ENCODE data around the gene ORC3. TPM values are rescaled to one million over a fixed set of nuclear protein-coding genes. Genes with fewer than 3 reads are reported as not detected.
A peak's percentile ranks its signal among the peaks of the same experiment; 100 is the strongest.

ORC3 gene
- total RNA-seq, result 10 to 100 TPM; 38.8 to 42.6 TPM

- ChIA-PET CTCF (interaction anchor here (1.5 kb wide), 2 partner anchors 59 to 181 kb away, joined by 3 to 4 read pairs; no protein-coding TSS in a partner anchor), POLR2A (interaction anchor here (0.5 to 0.6 kb wide), 2 partner anchors 20 to 83 kb away, joined by 3 to 4 read pairs; no protein-coding TSS in a partner anchor)
- Mint-ChIP-seq H3K36me3 (ENCODE audit: low read depth) (peaks cover 23% of the 10 kb centered on the region), H3K9me3 (ENCODE audit: low read depth) (no peaks in the 10 kb centered on the region), H3K4me1 (peaks cover 52% of the 10 kb centered on the region), H3K27ac (peak within 1 kb of the TSS; percentile 94), H3K4me3 (peak within 1 kb of the TSS; percentile 86), H3K27me3 (no peaks in the 10 kb centered on the region)
- DNase-seq (peak; percentile 98), ATAC-seq (peak; percentile 100)
- intact Hi-C loops (cut with DNase I, micrococcal nuclease), result loop anchor here (1.0 to 5.0 kb wide), 11 partner anchors 112 to 1948 kb away; partner anchors contain the start of genes AKIRIN2 (in 2 of the 2), SLC35A1 (in 2 of the 2), SMIM8 (in 2 of the 2) and RNGTT (in 1 of the 2)
Measured at GRCh38 chr6:87589693-87590416, at the start of gene ORC3, which contains the start of gene RARS2. Gene ORC3, plus strand, starts transcription at chr6:87590135. Its CDS starts 34 bp downstream, at chr6:87590169. Gene RARS2, minus strand, starts transcription at chr6:87589987. Its CDS starts 30 bp downstream, at chr6:87589957.

GRCh38 chr6:87540539-87540938 is 49.4 kb upstream of the ORC3 start:
- ChIA-PET POLR2A (no interaction called here), CTCF (no interaction called here)
- peaks cover 3% of the 10 kb centered on the region for H3K4me1 Mint-ChIP-seq
- no peak overlapping the region for H3K27ac Mint-ChIP-seq
- peaks cover 41% of the 10 kb centered on the region for H3K36me3 Mint-ChIP-seq (ENCODE audit: low read depth)
- no peak for DNase-seq
- H3K27me3 Mint-ChIP-seq, result no peaks in the 10 kb centered on the region
- H3K9me3 Mint-ChIP-seq (ENCODE audit: low read depth), result peaks cover 7% of the 10 kb centered on the region
- intact Hi-C loops (cut with DNase I, micrococcal nuclease), result no loop called here
- H3K4me3 Mint-ChIP-seq, result no peak overlapping the region
- ATAC-seq, result no peak

GRCh38 chr6:87541041-87541440 is 48.9 kb upstream of the ORC3 start:
- Mint-ChIP-seq H3K27ac (no peak overlapping the region), H3K4me3 (no peak overlapping the region)
- CTCF ChIA-PET, result no interaction called here

GRCh38 chr6:87541744-87542143 is 48.2 kb upstream of the ORC3 start:
- ChIA-PET POLR2A (no interaction called here), CTCF (interaction anchor here (1.0 kb wide), 1 partner anchor 149 kb away, joined by 4 read pairs; no protein-coding TSS in a partner anchor)
- intact Hi-C loops (cut with DNase I, micrococcal nuclease), result no loop called here
- peaks cover 7% of the 10 kb centered on the region for H3K9me3 Mint-ChIP-seq (ENCODE audit: low read depth)
- no peaks in the 10 kb centered on the region for H3K27me3 Mint-ChIP-seq
- no peak for ATAC-seq
- H3K27ac Mint-ChIP-seq, result no peak overlapping the region
- H3K4me3 Mint-ChIP-seq, result no peak overlapping the region
- H3K4me1 Mint-ChIP-seq, result peaks cover 3% of the 10 kb centered on the region
- H3K36me3 Mint-ChIP-seq (ENCODE audit: low read depth), result peaks cover 45% of the 10 kb centered on the region
- DNase-seq, result no peak

More at GRCh38 chr6:87541041-87541440, 48.9 kb upstream of the ORC3 start:
- Mint-ChIP-seq H3K9me3 (ENCODE audit: low read depth) (peaks cover 7% of the 10 kb centered on the region), H3K27me3 (no peaks in the 10 kb centered on the region), H3K36me3 (ENCODE audit: low read depth) (peaks cover 43% of the 10 kb centered on the region), H3K4me1 (peaks cover 3% of the 10 kb centered on the region)
- intact Hi-C loops (cut with DNase I, micrococcal nuclease), result no loop called here
- DNase-seq (no peak), ATAC-seq (no peak)
- POLR2A ChIA-PET, result no interaction called here

GRCh38 chr6:87543696-87544473 is 46.0 kb upstream of the ORC3 start:
- no peak overlapping the region for H3K27ac Mint-ChIP-seq
- no peaks in the 10 kb centered on the region for H3K4me1 Mint-ChIP-seq
- no peaks in the 10 kb centered on the region for H3K27me3 Mint-ChIP-seq
- no peak for DNase-seq
- no peak overlapping the region for H3K4me3 Mint-ChIP-seq
- ATAC-seq, result no peak
- peaks cover 46% of the 10 kb centered on the region for H3K36me3 Mint-ChIP-seq (ENCODE audit: low read depth)
- H3K9me3 Mint-ChIP-seq (ENCODE audit: low read depth), result peaks cover 7% of the 10 kb centered on the region
- intact Hi-C loops (cut with DNase I, micrococcal nuclease), result no loop called here
- ChIA-PET POLR2A (no interaction called here), CTCF (no interaction called here)

- Mint-ChIP-seq H3K4me3 (no peak overlapping the region), H3K36me3 (ENCODE audit: low read depth) (peaks cover 42% of the 10 kb centered on the region), H3K4me1 (no peaks in the 10 kb centered on the region), H3K9me3 (ENCODE audit: low read depth) (peaks cover 5% of the 10 kb centered on the region), H3K27ac (no peak overlapping the region), H3K27me3 (no peaks in the 10 kb centered on the region)
- intact Hi-C loops (cut with DNase I, micrococcal nuclease), result no loop called here
- DNase-seq (no peak), ATAC-seq (no peak)
- CTCF ChIA-PET, result no interaction called here
- POLR2A ChIA-PET, result no interaction called here
Measured at GRCh38 chr6:87544474-87544735, 45.5 kb upstream of the ORC3 start.

GRCh38 chr6:87551799-87552198 is 38.1 kb upstream of the ORC3 start:
- CTCF ChIA-PET, result no interaction called here
- H3K4me1 Mint-ChIP-seq, result no peaks in the 10 kb centered on the region
- no peak overlapping the region for H3K27ac Mint-ChIP-seq
- H3K9me3 Mint-ChIP-seq (ENCODE audit: low read depth), result no peaks in the 10 kb centered on the region
- no peaks in the 10 kb centered on the region for H3K27me3 Mint-ChIP-seq
- no peak for ATAC-seq
- no peak for DNase-seq
- H3K4me3 Mint-ChIP-seq, result no peak overlapping the region
- intact Hi-C loops (cut with DNase I, micrococcal nuclease), result no loop called here
- peaks cover 23% of the 10 kb centered on the region for H3K36me3 Mint-ChIP-seq (ENCODE audit: low read depth)
- POLR2A ChIA-PET, result no interaction called here

- Mint-ChIP-seq H3K9me3 (ENCODE audit: low read depth) (no peaks in the 10 kb centered on the region), H3K4me3 (no peak overlapping the region), H3K4me1 (no peaks in the 10 kb centered on the region), H3K36me3 (ENCODE audit: low read depth) (peaks cover 22% of the 10 kb centered on the region), H3K27ac (no peak overlapping the region), H3K27me3 (no peaks in the 10 kb centered on the region)
- ChIA-PET CTCF (interaction anchor here (0.6 kb wide), 2 partner anchors 8 to 162 kb away, joined by 3 read pairs; no protein-coding TSS in a partner anchor), POLR2A (no interaction called here)
- no peak for DNase-seq
- intact Hi-C loops (cut with DNase I, micrococcal nuclease), result no loop called here
- no peak for ATAC-seq
Measured at GRCh38 chr6:87553159-87553765, 36.7 kb upstream of the ORC3 start.

- Mint-ChIP-seq H3K4me1 (no peaks in the 10 kb centered on the region), H3K27me3 (no peaks in the 10 kb centered on the region), H3K4me3 (no peak overlapping the region), H3K9me3 (ENCODE audit: low read depth) (no peaks in the 10 kb centered on the region), H3K36me3 (ENCODE audit: low read depth) (peaks cover 21% of the 10 kb centered on the region), H3K27ac (no peak overlapping the region)
- no peak for DNase-seq
- intact Hi-C loops (cut with DNase I, micrococcal nuclease), result no loop called here
- ATAC-seq, result peak; percentile 74
- POLR2A ChIA-PET, result no interaction called here
- CTCF ChIA-PET, result no interaction called here
Measured at GRCh38 chr6:87555506-87555905, 34.4 kb upstream of the ORC3 start.

- no peaks in the 10 kb centered on the region for H3K27me3 Mint-ChIP-seq
- DNase-seq (no peak), ATAC-seq (no peak)
- no peak overlapping the region for H3K27ac Mint-ChIP-seq
- POLR2A ChIA-PET, result no interaction called here
- H3K4me3 Mint-ChIP-seq, result no peak overlapping the region
- H3K9me3 Mint-ChIP-seq (ENCODE audit: low read depth), result no peaks in the 10 kb centered on the region
- H3K4me1 Mint-ChIP-seq, result no peaks in the 10 kb centered on the region
- CTCF ChIA-PET, result interaction anchor here (0.9 kb wide), 1 partner anchor 140 kb away, joined by 3 read pairs; no protein-coding TSS in a partner anchor
- H3K36me3 Mint-ChIP-seq (ENCODE audit: low read depth), result peaks cover 26% of the 10 kb centered on the region
- intact Hi-C loops (cut with DNase I, micrococcal nuclease), result no loop called here
Measured at GRCh38 chr6:87558446-87558845, 31.5 kb upstream of the ORC3 start.

- Mint-ChIP-seq H3K4me3 (no peak overlapping the region), H3K27ac (no peak overlapping the region), H3K36me3 (ENCODE audit: low read depth) (peaks cover 36% of the 10 kb centered on the region), H3K4me1 (no peaks in the 10 kb centered on the region), H3K9me3 (ENCODE audit: low read depth) (no peaks in the 10 kb centered on the region), H3K27me3 (no peaks in the 10 kb centered on the region)
- CTCF ChIA-PET, result interaction anchor here (0.7 kb wide), 1 partner anchor 482 kb away, joined by 5 read pairs; no protein-coding TSS in a partner anchor
- intact Hi-C loops (cut with DNase I, micrococcal nuclease), result no loop called here
- no peak for ATAC-seq
- no peak for DNase-seq
- POLR2A ChIA-PET, result no interaction called here
Measured at GRCh38 chr6:87561017-87561416, 28.9 kb upstream of the ORC3 start.
